Measurements from ENCODE around the gene POMT1.
"Not testable (repeated sequence)": the region's sequence is repeated elsewhere in the genome, so short reads cannot be mapped to it uniquely, and the experiment has no call there.

POMT1 gene, protein sequence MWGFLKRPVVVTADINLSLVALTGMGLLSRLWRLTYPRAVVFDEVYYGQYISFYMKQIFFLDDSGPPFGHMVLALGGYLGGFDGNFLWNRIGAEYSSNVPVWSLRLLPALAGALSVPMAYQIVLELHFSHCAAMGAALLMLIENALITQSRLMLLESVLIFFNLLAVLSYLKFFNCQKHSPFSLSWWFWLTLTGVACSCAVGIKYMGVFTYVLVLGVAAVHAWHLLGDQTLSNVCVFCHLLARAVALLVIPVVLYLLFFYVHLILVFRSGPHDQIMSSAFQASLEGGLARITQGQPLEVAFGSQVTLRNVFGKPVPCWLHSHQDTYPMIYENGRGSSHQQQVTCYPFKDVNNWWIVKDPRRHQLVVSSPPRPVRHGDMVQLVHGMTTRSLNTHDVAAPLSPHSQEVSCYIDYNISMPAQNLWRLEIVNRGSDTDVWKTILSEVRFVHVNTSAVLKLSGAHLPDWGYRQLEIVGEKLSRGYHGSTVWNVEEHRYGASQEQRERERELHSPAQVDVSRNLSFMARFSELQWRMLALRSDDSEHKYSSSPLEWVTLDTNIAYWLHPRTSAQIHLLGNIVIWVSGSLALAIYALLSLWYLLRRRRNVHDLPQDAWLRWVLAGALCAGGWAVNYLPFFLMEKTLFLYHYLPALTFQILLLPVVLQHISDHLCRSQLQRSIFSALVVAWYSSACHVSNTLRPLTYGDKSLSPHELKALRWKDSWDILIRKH

DNA sequence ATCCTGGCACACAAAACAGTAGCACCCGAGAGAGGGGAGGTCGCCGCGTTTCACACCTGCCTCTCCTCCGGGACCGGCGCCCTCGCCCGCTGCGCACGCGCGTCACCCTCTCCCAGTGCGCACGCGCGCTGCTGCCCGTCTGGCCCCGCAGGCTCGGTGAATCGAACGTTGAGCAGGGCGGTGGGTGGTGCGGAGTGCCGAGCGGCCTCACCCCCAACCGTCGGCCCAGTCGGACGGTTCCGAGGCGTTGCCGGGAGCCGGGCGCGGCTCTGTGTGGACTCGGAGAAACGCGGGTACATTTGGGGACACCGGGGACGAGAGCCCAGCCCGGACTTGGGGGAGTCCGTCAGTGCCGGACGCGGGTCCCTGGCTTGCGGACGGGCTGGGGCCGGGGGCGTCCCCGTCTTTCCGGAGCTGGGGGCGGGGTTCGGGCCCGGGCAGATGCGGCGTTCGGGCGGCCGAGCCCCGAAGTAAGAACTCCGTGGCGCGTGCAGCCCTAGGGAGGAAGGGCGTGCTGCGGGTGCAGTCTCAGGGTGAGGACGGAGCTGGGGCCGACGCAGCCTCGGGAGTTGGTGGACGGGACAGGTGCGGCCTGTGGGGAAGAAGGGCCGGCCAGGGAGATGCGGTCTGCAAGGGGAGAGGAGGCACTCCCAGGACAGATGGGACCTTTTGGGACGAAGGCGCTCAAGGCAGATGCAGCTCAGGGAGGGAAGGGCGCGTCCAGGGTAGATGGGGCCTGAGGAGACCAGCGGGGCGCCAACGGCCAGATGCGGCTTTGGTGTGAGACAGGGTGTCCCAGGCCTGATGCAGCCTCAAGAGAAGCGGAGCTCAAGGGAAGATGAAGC is at the start of gene POMT1:
POMT1 (plus strand) TSS at position 138 of the 845 bp plus-strand sequence. CDS start 1,301 bp downstream, outside the sequence.
- peak within 1 kb of the TSS; percentile 65 for H3K4me3 ChIP-seq (ENCODE audit: low read length)
- TF ChIP-seq ZNF274 (IDR thresholded peaks at IDR 0.05; ENCODE audit: low read depth, low read length), result no peak

DNA sequence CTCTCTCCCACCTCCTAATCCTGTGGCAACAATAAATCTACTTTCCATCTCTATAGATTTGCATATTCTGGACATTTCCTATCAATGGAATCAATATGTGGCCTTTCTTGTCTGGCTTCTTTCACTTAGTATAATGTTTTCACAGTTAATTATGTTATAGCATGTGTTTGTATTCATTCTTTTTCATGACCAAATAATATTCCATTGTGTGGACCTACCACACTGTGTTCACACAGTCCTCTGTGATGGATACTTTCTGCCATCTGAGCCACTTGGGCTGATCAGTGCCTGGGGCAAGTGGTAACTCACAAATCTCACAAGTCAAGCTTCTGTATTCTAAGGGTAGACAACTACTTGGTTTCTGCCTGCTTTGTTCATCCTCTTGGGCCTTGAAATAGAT is 48.7 kb upstream of the POMT1 start:
- TF ChIP-seq ZNF274 (IDR thresholded peaks at IDR 0.05; ENCODE audit: low read depth, low read length), result no peak
- no peak overlapping the region for H3K4me3 ChIP-seq (ENCODE audit: low read length)

DNA sequence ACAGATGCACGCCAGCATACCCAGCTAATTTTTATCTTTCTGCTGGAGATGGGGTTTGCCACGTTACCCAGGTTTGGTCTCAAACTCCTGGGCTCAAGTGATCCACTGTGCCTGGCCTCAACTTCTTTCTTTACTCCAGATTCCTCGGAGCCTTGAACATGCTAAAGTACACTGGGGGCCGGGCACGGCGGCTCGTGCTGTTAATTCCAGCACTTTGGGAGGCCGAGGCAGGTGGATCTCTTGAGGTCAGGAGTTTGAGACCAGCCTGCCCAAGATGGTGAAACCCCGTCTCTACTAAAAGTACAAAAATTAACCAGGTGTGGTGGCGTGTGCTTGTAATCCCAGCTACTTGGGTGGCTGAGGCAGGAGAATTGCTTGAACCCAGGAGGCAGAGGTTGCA is 47.1 kb upstream of the POMT1 start:
- H3K4me3 ChIP-seq (ENCODE audit: low read length), result not testable (repeated sequence)

DNA sequence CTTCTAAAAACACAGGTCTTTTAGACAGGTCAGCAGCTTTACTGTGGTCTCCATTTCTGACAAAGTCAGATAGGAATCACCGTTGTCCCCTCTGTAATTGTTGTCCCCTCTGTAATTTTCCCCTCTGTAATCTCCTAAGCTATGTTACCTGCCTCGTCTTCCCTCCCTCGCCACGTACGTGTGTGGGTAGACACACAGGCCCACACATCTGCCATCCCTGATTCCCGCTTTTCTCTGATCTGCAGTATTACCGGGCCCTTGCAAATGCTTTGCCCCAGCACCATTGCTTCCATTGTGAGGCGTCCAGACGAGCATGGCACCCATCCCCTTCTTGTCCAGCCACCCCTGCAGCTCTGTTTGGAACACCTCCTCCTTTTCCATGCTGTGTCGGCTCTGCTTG is 45.0 kb upstream of the POMT1 start:
- TF ChIP-seq ZNF274 (IDR thresholded peaks at IDR 0.05; ENCODE audit: low read depth, low read length), result no peak

DNA sequence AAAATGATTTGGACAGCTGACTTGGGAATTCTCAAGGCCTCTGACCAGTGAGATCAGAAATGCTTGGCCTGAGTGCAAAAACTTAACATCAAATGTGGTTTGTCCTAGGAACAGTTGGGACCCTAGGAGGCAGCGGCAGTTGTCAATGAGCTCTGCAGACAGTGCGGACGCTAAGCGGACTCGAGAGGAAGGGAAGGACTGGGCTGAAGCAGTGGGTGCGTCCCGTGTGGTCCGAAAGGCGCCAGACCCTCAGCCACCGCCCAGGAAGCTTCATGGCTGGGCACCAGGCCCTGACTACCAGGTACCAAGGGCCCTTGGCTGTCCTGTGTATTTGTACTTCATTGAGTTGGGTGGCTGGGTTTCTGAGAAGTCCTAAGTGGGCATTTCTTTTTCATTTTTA is 43.7 kb upstream of the POMT1 start:
- H3K4me3 ChIP-seq (ENCODE audit: low read length), result no peak overlapping the region
- no peak for TF ChIP-seq ZNF274 (IDR thresholded peaks at IDR 0.05; ENCODE audit: low read depth, low read length)

More for the DNA sequence above, 45.0 kb upstream of the POMT1 start:
- H3K4me3 ChIP-seq (ENCODE audit: low read length), result no peak overlapping the region

DNA sequence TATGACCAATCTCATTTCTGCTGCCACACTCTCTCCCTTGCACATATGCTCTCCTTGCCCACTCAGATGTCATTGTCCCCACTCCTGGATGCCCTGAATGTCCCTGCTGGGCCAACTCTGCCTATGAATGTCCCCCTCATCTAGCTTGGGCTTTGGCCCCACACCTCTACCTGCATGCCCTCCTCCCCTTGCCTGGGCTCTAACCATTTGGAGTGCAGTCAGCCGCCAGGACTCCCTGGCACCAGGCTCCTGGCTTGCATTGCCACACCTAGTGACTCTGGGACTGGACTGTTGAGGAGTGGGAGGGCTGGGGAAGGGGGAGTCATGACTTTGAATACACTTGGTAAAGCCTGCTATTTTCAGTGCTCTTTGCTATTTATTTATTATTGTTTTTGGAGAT is 41.6 kb upstream of the POMT1 start:
- no peak overlapping the region for H3K4me3 ChIP-seq (ENCODE audit: low read length)
- TF ChIP-seq ZNF274 (IDR thresholded peaks at IDR 0.05; ENCODE audit: low read depth, low read length), result no peak

DNA sequence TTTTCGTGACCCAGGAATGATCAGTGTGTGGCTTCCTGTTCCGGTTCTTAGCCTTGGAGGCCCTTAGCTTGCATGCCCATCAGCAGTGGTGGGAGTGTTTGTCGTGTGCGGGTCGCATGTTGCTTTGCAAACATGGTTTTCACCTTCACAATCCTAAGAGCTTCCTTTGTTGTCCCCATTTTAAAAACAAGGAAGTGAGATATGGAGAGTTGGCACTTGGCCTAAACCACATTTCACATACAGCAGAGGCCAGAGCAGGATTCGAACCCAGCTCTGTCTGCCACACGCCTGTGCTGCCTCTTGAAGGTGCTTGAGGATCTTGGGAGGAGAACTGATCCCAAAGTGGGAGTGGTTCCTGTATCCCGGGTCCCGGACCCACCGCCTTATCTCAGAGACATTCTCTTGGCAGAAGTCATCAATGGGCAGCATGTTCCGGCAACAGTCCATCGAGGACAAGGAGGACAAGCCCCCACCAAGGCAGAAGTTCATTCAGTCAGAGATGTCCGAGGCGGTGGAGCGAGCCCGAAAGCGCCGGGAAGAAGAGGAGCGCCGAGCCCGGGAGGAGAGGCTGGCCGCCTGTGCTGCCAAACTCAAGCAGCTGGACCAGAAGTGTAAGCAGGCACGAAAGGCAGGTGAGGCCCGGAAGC is 38.2 kb upstream of the POMT1 start:
- no peak for TF ChIP-seq ZNF274 (IDR thresholded peaks at IDR 0.05; ENCODE audit: low read depth, low read length)

DNA sequence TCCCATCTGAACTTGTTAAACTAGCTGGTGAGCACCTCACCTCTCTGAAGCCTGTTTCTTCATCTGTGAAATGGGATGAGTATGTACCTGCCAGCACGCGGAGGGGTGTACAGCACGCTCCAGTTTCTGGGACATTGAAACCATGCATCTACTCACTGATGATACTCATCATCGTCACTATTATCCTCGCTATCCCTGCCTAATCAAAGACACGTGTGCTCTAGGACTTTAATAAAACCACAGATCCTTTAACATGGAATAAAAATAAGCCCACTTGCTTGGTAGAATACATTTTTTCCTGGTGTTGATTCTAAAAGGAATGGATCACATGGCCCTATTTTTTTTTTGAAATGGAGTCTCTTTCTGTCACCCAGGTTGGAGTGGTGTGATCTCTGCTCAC is 37.3 kb upstream of the POMT1 start:
- no peak for TF ChIP-seq ZNF274 (IDR thresholded peaks at IDR 0.05; ENCODE audit: low read depth, low read length)

More for the DNA sequence above, 38.2 kb upstream of the POMT1 start:
- no peak overlapping the region for H3K4me3 ChIP-seq (ENCODE audit: low read length)

DNA sequence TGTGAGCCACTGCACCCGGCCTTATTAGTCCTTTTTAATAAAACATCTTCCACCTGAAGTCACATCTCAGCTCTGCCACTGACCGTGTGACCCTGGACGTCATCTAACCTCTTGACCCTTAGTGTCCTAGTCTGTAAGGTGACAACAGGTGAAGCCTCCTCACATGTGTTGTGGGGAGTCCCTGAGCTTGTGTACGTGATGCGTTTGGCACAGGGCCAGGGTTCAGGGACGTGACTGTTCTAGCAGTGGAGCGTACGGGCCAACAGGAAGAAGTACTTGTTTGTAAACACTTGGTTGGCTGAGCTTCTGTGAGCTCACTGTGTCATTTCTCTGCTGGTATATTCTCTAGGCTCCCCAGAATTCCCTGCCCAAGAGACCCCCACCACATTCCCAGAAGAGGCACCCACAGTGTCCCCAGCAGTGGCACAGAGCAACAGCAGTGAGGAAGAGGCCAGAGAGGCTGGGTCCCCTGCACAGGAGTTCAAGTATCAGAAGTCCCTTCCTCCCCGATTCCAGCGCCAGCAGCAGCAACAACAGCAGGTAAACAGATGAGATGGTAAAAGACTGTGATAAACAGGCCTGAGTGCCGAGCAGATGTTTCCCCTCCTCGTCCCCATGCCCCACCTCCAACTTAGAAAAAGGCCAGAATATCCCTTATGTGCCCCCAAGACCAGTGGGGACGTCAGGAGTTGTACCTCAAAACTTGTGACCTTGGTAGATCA is 35.3 kb upstream of the POMT1 start:
- H3K4me3 ChIP-seq (ENCODE audit: low read length), result no peak overlapping the region
- no peak for TF ChIP-seq ZNF274 (IDR thresholded peaks at IDR 0.05; ENCODE audit: low read depth, low read length)

More for the DNA sequence above, 37.3 kb upstream of the POMT1 start:
- no peak overlapping the region for H3K4me3 ChIP-seq (ENCODE audit: low read length)

DNA sequence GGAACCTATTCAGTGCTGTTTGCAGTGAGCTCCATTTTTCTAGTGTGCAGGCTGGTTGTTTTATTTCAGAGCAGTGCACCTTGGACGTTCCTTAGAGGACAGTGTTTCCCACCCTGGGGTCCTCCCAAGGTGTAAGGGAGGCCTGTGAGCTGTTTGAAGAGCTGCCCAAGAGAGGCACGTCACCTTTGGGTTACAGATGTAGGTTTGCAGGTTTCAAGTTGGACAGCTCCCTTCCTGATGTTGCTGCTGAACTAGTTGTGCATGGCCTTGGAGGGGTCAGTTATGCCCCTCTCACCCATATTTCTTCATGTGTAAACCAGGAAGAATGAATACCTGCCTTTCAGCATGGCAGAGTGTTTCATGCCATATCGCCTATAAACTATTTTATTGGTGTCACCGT is 34.7 kb upstream of the POMT1 start:
- H3K4me3 ChIP-seq (ENCODE audit: low read length), result no peak overlapping the region

DNA sequence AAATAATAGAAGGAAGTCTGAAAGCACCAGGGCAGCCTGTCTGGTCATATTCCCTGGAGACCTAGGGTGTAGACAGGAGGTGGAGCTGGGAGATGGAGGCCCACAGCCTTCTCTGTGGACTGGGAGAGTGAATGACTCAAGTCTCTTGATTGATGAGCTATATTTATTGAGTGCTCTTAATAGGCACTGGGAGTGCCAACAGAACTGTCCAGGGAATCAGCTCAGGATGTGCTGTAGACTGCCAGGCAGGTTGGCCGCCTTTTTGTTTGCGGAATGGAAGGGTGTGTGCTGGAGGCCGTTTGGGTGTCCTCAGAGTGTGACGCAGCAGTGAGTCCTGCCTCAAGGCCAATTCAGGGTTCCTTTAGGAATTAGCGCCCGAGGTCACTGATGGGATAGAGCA is 33.4 kb upstream of the POMT1 start:
- H3K4me3 ChIP-seq (ENCODE audit: low read length), result no peak overlapping the region
- no peak for TF ChIP-seq ZNF274 (IDR thresholded peaks at IDR 0.05; ENCODE audit: low read depth, low read length)

More for the DNA sequence above, 34.7 kb upstream of the POMT1 start:
- no peak for TF ChIP-seq ZNF274 (IDR thresholded peaks at IDR 0.05; ENCODE audit: low read depth, low read length)

DNA sequence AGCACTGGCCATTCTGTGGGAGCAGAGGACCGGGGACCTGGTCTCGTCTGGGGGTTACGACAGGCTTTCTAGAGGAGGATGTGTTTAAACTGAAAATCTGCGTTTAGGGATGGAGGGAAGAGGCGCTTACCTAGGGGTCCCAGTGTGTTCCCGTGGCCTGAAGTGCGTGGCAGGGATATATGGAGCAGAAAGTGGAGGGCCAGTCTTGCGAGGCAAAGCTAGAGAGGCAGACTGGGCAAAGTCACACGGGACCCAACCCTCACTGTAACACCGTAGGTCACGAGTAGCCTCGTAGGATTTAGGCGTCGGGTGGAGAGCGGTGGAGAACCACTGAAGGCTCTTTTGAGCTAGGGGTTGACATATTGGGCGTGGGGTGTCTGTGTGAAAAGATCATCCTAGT is 32.8 kb upstream of the POMT1 start:
- TF ChIP-seq ZNF274 (IDR thresholded peaks at IDR 0.05; ENCODE audit: low read depth, low read length), result no peak
- H3K4me3 ChIP-seq (ENCODE audit: low read length), result no peak overlapping the region

DNA sequence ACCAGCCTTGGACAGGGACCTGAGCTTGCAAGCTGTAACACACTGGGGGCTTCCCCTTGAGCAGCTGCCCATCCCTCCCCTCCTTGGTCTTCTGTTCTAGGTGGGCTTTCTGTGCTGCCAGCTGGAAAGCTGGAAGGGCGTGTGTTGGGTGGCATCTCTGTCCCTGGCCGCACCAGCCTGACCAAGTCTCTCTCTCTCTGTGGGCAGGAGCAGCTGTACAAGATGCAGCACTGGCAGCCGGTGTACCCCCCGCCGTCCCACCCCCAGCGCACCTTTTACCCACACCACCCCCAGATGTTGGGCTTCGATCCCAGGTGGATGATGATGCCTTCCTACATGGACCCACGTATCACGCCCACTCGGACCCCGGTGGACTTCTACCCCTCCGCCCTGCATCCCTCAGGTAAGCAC is 32.1 kb upstream of the POMT1 start:
- TF ChIP-seq ZNF274 (IDR thresholded peaks at IDR 0.05; ENCODE audit: low read depth, low read length), result no peak
- H3K4me3 ChIP-seq (ENCODE audit: low read length), result no peak overlapping the region

DNA sequence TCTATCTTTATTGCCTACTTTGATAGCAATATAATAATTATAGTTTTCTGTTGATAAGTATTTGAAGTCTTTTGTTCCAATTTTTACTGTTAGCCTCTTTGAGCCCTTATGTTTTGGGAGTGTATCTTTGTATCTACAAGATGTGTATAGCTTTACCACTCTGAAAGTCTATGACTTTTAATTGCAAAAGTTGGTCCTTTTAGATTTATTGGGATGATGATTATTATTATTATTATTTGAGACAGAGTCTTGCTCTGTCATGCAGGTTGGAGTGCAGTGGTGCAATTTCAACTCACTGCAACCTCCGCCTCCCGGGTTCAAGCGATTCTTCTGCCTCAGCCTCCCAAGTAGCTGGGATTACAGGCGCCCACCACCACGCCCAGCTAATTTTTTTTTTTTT is 30.6 kb upstream of the POMT1 start:
- H3K4me3 ChIP-seq (ENCODE audit: low read length), result not testable (repeated sequence)
